ENCODE measurements around the gene CCDC28A. TPM values are rescaled to one million over a fixed set of nuclear protein-coding genes. Genes with fewer than 3 reads are reported as not detected.

The CCDC28A gene
- polyA plus RNA-seq, 2 of the 4 experiments (the other 2 are of a cell fraction) = 9.0 to 23.0 TPM

- H3K9me3 ChIP-seq = no peaks in the 10 kb centered on the region
- ChIA-PET CTCF (no interaction called here), POLR2A (no interaction called here)
- H3K4me2 ChIP-seq = no peak overlapping the region
- H3K4me1 ChIP-seq = no peaks in the 10 kb centered on the region
- H3K27ac ChIP-seq = no peak overlapping the region
- ATAC-seq = no peak
- TF ChIP-seq FOSB (CRISPR knock-in tag; IDR thresholded peaks at IDR 0.05) (no peak), POLR2A (IDR thresholded peaks at IDR 0.05; ENCODE audit: low read length) (no peak)
- H3K4me3 ChIP-seq = no peak overlapping the region
- DNase-seq (ENCODE audit: low read depth in 1 of 2, low spot score in 1 of 2) = no peak
- FAIRE-seq = no peak
- 15% methylated on average over 3 of the region's 3 CpGs for WGBS (ENCODE audit: missing lambda C conversion rate)
These were observed 36.1 kb downstream of the CCDC28A start for GRCh38 chr6:138809677-138810076.

DNA sequence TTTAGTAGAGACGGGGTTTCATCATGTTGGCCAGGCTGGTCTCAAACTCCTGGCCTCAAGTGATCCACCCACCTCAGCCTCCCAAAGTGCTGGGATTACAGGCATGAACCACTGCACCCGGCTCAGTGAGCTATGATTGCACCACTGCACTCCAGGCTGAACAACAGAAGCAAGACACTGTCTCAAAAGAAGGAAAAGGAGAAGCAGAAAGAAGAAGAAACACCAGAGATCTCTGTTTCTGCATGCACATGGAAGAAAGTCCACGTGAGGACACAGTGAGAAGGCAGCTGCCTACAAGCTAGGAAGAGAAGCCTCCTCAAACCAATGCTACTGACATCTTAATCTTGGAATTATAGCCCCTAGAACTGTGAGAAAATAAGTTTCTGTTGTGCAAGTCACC lies 38.3 kb downstream of the CCDC28A start:
- WGBS (ENCODE audit: missing lambda C conversion rate) = 0% methylated on average over 2 of the region's 3 CpGs
- DNase-seq (ENCODE audit: low read depth in 1 of 2, low spot score in 1 of 2) = no peak
- ATAC-seq = no peak
- H3K27ac ChIP-seq = no peak overlapping the region
- FAIRE-seq = no peak
- TF ChIP-seq SREBF2 (IDR thresholded peaks at IDR 0.05) = no peak
- TF ChIP-seq GATA3 (IDR thresholded peaks at IDR 0.05; ENCODE audit: borderline replicate concordance) = no peak
- TF ChIP-seq RFX5 (IDR thresholded peaks at IDR 0.05) = no peak
- TF ChIP-seq FOXS1 (CRISPR knock-in tag; IDR thresholded peaks at IDR 0.05) = no peak
- TF ChIP-seq USF2 (IDR thresholded peaks at IDR 0.05) = no peak
- no peak for TF ChIP-seq RNF2 (IDR thresholded peaks at IDR 0.05; ENCODE audit: borderline replicate concordance, low read depth)
- H3K4me1 ChIP-seq = no peaks in the 10 kb centered on the region
- ChIA-PET CTCF (interaction anchor here (1.0 to 1.2 kb wide), 3 partner anchors 13 to 553 kb away, joined by 3 to 7 read pairs (median 3); no protein-coding TSS in a partner anchor), POLR2A (no interaction called here)
- H3K4me3 ChIP-seq = no peak overlapping the region
- H3K9me3 ChIP-seq = no peaks in the 10 kb centered on the region
- no peak overlapping the region for H3K4me2 ChIP-seq

DNA sequence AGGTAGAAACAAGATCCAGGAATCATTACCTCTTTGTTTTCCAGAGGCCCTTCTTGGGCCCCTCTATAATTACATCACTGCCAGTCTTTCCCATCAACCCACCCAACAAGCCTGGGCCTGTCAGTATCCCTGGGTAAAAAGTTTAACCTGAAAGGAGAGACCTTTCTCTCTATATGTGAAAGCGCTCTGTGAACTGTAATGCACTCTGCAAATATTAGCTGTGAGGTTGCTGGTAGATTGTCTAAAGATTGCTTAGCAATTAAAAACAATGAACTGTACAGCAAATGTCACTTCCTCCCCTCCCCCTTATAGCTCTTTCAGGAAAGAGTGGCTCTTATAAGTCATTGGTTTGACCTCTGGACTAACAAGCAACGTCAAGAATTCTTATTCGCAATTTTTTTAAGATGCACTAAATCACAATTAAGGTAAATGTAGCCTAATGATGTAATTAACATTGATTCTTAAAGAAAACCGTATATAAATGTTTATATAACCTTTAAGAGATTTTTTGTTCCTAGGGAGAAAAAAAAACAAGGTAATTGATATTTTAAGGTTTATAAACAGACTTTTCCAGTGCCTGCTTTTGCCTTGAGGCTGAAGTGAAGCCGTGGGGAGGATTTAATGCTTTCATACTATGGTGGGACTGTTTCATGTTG lies 40.7 kb downstream of the CCDC28A start:
- DNase-seq (ENCODE audit: low read depth in 1 of 2, low spot score in 1 of 2) (no peak), FAIRE-seq (no peak), ATAC-seq (no peak)
- H3K27ac ChIP-seq = no peak overlapping the region
- H3K4me2 ChIP-seq = no peak overlapping the region
- H3K4me1 ChIP-seq = no peaks in the 10 kb centered on the region
- 36% methylated on average over 5 of the region's 5 CpGs for WGBS (ENCODE audit: missing lambda C conversion rate)
- no peak for TF ChIP-seq POLR2AphosphoS2 (conservative IDR thresholded peaks at IDR 0.05; ENCODE audit: low read length)
- no peak for TF ChIP-seq RNF2 (IDR thresholded peaks at IDR 0.05; ENCODE audit: borderline replicate concordance, low read depth)
- TF ChIP-seq HOXA7 (CRISPR knock-in tag; IDR thresholded peaks at IDR 0.05) = no peak
- no peak for TF ChIP-seq HES2 (IDR thresholded peaks at IDR 0.05)
- TF ChIP-seq SMC3 (IDR thresholded peaks at IDR 0.05) = no peak
- TF ChIP-seq CBX8 (IDR thresholded peaks at IDR 0.05) = no peak
- TF ChIP-seq EHMT2 (IDR thresholded peaks at IDR 0.05; ENCODE audit: low read depth) = no peak
- TF ChIP-seq HOXB13 (CRISPR knock-in tag; IDR thresholded peaks at IDR 0.05; ENCODE audit: low read depth) = no peak
- TF ChIP-seq RARB (CRISPR knock-in tag; IDR thresholded peaks at IDR 0.05) = no peak
- TF ChIP-seq RAD21 (conservative IDR thresholded peaks at IDR 0.05 in 1 of 2, IDR thresholded peaks at IDR 0.05 in 1 of 2) = no peak
- no peak for TF ChIP-seq TFCP2L1 (CRISPR knock-in tag; IDR thresholded peaks at IDR 0.05)
- TF ChIP-seq FOSL2 (IDR thresholded peaks at IDR 0.05) = no peak
- TF ChIP-seq FOSL2 (CRISPR knock-in tag; IDR thresholded peaks at IDR 0.05) = no peak
- TF ChIP-seq CBX2 (IDR thresholded peaks at IDR 0.05; ENCODE audit: borderline replicate concordance, low read depth) = no peak
- TF ChIP-seq MAFK (IDR thresholded peaks at IDR 0.05; ENCODE audit: partially characterized antibody) = no peak
- POLR2A ChIA-PET = no interaction called here
- H3K9me3 ChIP-seq = no peaks in the 10 kb centered on the region
- no peak overlapping the region for H3K4me3 ChIP-seq
- CTCF ChIA-PET = interaction anchor here (0.8 to 3.9 kb wide), 5 partner anchors 8 to 547 kb away, joined by 3 to 33 read pairs (median 7); partner anchors contain the start of gene REPS1

DNA sequence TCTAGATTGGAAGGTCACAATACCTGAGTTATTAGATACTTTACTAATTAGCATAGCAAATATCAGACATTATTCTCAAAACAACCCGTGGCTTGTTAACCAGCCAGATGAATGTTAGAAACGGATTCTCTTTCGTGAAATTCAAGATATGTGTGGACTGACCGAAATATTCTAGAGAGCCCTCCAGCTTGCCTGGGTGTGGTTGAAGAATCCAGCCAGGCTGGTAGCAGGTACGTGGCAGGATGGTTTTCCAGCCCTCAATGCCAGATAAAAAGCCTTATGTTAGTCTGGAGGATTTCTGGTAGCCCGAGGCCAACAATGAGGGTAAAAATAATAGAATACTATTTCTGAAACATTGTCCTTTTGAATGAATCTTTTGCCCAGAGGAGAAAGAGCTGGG lies 41.7 kb downstream of the CCDC28A start:
- no peaks in the 10 kb centered on the region for H3K4me1 ChIP-seq
- H3K4me2 ChIP-seq = no peak overlapping the region
- TF ChIP-seq, protein P1, sequence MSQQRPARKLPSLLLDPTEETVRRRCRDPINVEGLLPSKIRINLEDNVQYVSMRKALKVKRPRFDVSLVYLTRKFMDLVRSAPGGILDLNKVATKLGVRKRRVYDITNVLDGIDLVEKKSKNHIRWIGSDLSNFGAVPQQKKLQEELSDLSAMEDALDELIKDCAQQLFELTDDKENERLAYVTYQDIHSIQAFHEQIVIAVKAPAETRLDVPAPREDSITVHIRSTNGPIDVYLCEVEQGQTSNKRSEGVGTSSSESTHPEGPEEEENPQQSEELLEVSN (IDR thresholded peaks at IDR 0.05; ENCODE audit: borderline replicate concordance, low read depth) = no peak
- TF ChIP-seq HOXB13 (CRISPR knock-in tag; IDR thresholded peaks at IDR 0.05; ENCODE audit: low read depth) (no peak), ATOH8 (CRISPR knock-in tag; IDR thresholded peaks at IDR 0.05; ENCODE audit: low read depth) (no peak), ZNF302 (CRISPR knock-in tag; IDR thresholded peaks at IDR 0.05) (no peak), FOSB (CRISPR knock-in tag; IDR thresholded peaks at IDR 0.05) (no peak), SREBF2 (IDR thresholded peaks at IDR 0.05) (no peak), RCOR1 (IDR thresholded peaks at IDR 0.05; ENCODE audit: low read depth, low read length) (no peak)
- TF ChIP-seq, protein P2, sequence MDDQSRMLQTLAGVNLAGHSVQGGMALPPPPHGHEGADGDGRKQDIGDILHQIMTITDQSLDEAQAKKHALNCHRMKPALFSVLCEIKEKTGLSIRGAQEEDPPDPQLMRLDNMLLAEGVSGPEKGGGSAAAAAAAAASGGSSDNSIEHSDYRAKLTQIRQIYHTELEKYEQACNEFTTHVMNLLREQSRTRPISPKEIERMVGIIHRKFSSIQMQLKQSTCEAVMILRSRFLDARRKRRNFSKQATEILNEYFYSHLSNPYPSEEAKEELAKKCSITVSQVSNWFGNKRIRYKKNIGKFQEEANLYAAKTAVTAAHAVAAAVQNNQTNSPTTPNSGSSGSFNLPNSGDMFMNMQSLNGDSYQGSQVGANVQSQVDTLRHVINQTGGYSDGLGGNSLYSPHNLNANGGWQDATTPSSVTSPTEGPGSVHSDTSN (IDR thresholded peaks at IDR 0.05) = no peak
- FAIRE-seq (no peak), ATAC-seq (no peak), DNase-seq (ENCODE audit: low read depth in 1 of 2, low spot score in 1 of 2) (no peak)
- POLR2A ChIA-PET = no interaction called here
- no peaks in the 10 kb centered on the region for H3K9me3 ChIP-seq
- CTCF ChIA-PET = interaction anchor here (0.8 to 3.9 kb wide), 9 partner anchors 9 to 550 kb away, joined by 3 to 33 read pairs (median 7); partner anchors contain the start of gene REPS1
- H3K27ac ChIP-seq = no peak overlapping the region
- 18% methylated on average over 6 of the region's 6 CpGs for WGBS (ENCODE audit: missing lambda C conversion rate)
- H3K4me3 ChIP-seq = no peak overlapping the region

All from A549 (cell line).